ENCODE results near the gene KCNMB1. TPM values are rescaled to one million over a fixed set of nuclear protein-coding genes. Genes with fewer than 3 reads are reported as not detected.

KCNMB1 gene
- total RNA-seq, 1 donor from 2014 or later, result 1.3 TPM

DNA sequence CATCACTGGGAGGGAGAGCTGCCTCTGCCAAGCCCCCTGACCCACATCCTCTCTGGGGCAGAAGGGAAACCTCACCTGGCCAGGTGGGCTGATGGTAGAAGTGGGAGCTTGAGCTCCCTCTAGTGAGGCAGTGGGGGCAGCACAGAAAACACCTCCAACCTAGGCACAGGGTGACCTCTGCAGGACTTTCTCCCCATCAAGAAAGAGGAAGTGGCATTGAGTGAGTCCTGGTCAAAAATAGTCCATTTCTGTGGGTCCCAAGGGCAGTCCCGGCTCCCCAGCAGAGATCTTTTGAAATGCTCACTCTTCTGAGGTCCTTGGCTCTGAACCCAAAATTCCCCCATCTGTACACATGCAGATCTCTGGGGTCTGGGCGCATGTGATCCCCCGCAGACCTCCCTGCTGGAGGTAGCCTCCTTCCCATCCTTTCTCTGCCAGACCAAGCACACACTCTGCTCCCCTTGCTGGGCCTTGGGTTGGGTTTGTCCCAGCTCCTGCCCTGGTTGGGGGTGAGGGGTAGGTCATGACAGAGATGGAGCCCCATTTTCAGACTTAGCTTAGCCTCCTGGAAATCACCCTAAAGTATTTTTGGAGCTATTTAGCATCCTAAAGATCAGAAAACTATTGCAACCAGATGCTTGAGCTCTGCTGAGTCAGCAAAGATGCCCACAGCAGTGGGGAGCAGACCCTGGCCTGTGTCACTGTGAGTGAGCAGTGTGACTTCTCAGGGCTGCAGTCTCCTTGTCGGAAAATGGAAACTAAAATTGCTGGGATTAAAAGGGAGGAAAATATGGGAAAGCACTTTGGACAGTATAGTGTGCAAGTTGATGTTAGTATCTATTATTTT is 50.0 kb downstream of the KCNMB1 start:
- TF ChIP-seq CTCF (IDR thresholded peaks at IDR 0.05; ENCODE audit: borderline replicate concordance), result peak; percentile 63
- intact Hi-C loops (cut with micrococcal nuclease), result no loop called here
- peaks cover 5% of the 10 kb centered on the region for H3K4me1 ChIP-seq

GRCh38 chr5:170338291-170338690 is 50.9 kb downstream of the KCNMB1 start:
- intact Hi-C loops (cut with micrococcal nuclease), result no loop called here
- H3K27ac ChIP-seq (replicated peaks), result no peak overlapping the region

More for the DNA sequence above, 50.0 kb downstream of the KCNMB1 start:
- no peak overlapping the region for H3K4me3 ChIP-seq
- no peaks in the 10 kb centered on the region for H3K27me3 ChIP-seq (ENCODE audit: low read depth)
- no peak overlapping the region for H3K27ac ChIP-seq (replicated peaks)
- no peaks in the 10 kb centered on the region for H3K9me3 ChIP-seq (replicated peaks)
- DNase-seq, result no peak
- no peaks in the 10 kb centered on the region for H3K36me3 ChIP-seq

GRCh38 chr5:170337045-170337733 is 52.0 kb downstream of the KCNMB1 start:
- H3K9me3 ChIP-seq (replicated peaks), result no peaks in the 10 kb centered on the region
- H3K27ac ChIP-seq (replicated peaks), result no peak overlapping the region
- no peaks in the 10 kb centered on the region for H3K36me3 ChIP-seq
- no peaks in the 10 kb centered on the region for H3K27me3 ChIP-seq (ENCODE audit: low read depth)
- DNase-seq, result no peak
- no peak for TF ChIP-seq CTCF (IDR thresholded peaks at IDR 0.05; ENCODE audit: borderline replicate concordance)
- intact Hi-C loops (cut with micrococcal nuclease), result no loop called here
- no peak overlapping the region for H3K4me3 ChIP-seq
- H3K4me1 ChIP-seq, result peaks cover 5% of the 10 kb centered on the region

More at GRCh38 chr5:170338291-170338690, 50.9 kb downstream of the KCNMB1 start:
- peaks cover 5% of the 10 kb centered on the region for H3K4me1 ChIP-seq
- H3K36me3 ChIP-seq, result no peaks in the 10 kb centered on the region
- no peak for TF ChIP-seq CTCF (IDR thresholded peaks at IDR 0.05; ENCODE audit: borderline replicate concordance)
- no peaks in the 10 kb centered on the region for H3K9me3 ChIP-seq (replicated peaks)
- no peaks in the 10 kb centered on the region for H3K27me3 ChIP-seq (ENCODE audit: low read depth)
- DNase-seq, result no peak
- H3K4me3 ChIP-seq, result no peak overlapping the region

- H3K27ac ChIP-seq (replicated peaks), result no peak overlapping the region
- peaks cover 14% of the 10 kb centered on the region for H3K4me1 ChIP-seq
- H3K4me3 ChIP-seq, result no peak overlapping the region
- H3K27me3 ChIP-seq (ENCODE audit: low read depth), result no peaks in the 10 kb centered on the region
- no peaks in the 10 kb centered on the region for H3K9me3 ChIP-seq (replicated peaks)
- TF ChIP-seq CTCF (IDR thresholded peaks at IDR 0.05; ENCODE audit: borderline replicate concordance), result no peak
- H3K36me3 ChIP-seq, result no peaks in the 10 kb centered on the region
- no peak for DNase-seq
- intact Hi-C loops (cut with micrococcal nuclease), result no loop called here
Measured at GRCh38 chr5:170336065-170336464, 53.1 kb downstream of the KCNMB1 start.

- Histone ChIP-seq H3K27me3 (ENCODE audit: low read depth) (no peaks in the 10 kb centered on the region), H3K9me3 (replicated peaks) (no peaks in the 10 kb centered on the region), H3K27ac (replicated peaks) (no peak overlapping the region), H3K4me3 (no peak overlapping the region), H3K4me1 (peaks cover 23% of the 10 kb centered on the region), H3K36me3 (no peaks in the 10 kb centered on the region)
- no peak for TF ChIP-seq CTCF (IDR thresholded peaks at IDR 0.05; ENCODE audit: borderline replicate concordance)
- intact Hi-C loops (cut with micrococcal nuclease), result no loop called here
- DNase-seq, result no peak
Measured at GRCh38 chr5:170334626-170335025, 54.5 kb downstream of the KCNMB1 start.
